ENCODE measurements around the gene EPHA5. TPM values are rescaled to one million over a fixed set of nuclear protein-coding genes. Genes with fewer than 3 reads are reported as not detected.

EPHA5 gene
- total RNA-seq, 1 experiment from 2014 or later: 0.04 TPM

DNA sequence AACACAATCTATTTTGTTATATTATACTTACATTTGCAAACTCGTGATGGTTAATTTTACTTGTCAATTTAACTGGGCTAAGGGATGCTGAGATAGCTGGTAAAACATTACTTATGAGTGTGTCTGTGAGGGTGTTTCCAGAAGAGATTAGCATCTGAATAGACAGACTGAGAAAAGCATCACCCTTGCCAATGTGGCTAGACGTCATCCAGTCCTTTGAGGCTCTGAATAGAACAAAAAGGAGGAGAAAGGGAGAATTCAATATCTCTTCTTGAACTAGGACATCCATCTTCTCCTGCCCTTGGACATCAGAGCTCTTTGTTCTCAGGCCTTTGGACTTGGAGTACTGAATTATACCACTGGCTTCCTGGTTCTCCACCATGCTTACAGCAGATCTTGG, 154.6 kb downstream of the EPHA5 start:
- ATAC-seq (peak; percentile 36; the same call in 1 of the 2 replicates), DNase-seq (ENCODE audit: low spot score) (no peak)
- ChIA-PET CTCF (no interaction called here), POLR2A (no interaction called here)
- H3K27ac Mint-ChIP-seq: no peak overlapping the region
- peaks cover 5% of the 10 kb centered on the region; the same call in 1 of the 2 replicates for H3K36me3 Mint-ChIP-seq
- no peak overlapping the region for H3K4me3 Mint-ChIP-seq
- H3K4me1 Mint-ChIP-seq: peaks cover 21% of the 10 kb centered on the region
- H3K27me3 Mint-ChIP-seq (ENCODE audit: low read depth): no peaks in the 10 kb centered on the region
- H3K9me3 Mint-ChIP-seq: peaks cover 23% of the 10 kb centered on the region
- TF ChIP-seq, protein P1, sequence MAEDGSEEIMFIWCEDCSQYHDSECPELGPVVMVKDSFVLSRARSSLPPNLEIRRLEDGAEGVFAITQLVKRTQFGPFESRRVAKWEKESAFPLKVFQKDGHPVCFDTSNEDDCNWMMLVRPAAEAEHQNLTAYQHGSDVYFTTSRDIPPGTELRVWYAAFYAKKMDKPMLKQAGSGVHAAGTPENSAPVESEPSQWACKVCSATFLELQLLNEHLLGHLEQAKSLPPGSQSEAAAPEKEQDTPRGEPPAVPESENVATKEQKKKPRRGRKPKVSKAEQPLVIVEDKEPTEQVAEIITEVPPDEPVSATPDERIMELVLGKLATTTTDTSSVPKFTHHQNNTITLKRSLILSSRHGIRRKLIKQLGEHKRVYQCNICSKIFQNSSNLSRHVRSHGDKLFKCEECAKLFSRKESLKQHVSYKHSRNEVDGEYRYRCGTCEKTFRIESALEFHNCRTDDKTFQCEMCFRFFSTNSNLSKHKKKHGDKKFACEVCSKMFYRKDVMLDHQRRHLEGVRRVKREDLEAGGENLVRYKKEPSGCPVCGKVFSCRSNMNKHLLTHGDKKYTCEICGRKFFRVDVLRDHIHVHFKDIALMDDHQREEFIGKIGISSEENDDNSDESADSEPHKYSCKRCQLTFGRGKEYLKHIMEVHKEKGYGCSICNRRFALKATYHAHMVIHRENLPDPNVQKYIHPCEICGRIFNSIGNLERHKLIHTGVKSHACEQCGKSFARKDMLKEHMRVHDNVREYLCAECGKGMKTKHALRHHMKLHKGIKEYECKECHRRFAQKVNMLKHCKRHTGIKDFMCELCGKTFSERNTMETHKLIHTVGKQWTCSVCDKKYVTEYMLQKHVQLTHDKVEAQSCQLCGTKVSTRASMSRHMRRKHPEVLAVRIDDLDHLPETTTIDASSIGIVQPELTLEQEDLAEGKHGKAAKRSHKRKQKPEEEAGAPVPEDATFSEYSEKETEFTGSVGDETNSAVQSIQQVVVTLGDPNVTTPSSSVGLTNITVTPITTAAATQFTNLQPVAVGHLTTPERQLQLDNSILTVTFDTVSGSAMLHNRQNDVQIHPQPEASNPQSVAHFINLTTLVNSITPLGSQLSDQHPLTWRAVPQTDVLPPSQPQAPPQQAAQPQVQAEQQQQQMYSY (CRISPR knock-in tag; IDR thresholded peaks at IDR 0.05): no peak
- TF ChIP-seq, protein P2, sequence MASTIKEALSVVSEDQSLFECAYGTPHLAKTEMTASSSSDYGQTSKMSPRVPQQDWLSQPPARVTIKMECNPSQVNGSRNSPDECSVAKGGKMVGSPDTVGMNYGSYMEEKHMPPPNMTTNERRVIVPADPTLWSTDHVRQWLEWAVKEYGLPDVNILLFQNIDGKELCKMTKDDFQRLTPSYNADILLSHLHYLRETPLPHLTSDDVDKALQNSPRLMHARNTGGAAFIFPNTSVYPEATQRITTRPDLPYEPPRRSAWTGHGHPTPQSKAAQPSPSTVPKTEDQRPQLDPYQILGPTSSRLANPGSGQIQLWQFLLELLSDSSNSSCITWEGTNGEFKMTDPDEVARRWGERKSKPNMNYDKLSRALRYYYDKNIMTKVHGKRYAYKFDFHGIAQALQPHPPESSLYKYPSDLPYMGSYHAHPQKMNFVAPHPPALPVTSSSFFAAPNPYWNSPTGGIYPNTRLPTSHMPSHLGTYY (CRISPR knock-in tag; IDR thresholded peaks at IDR 0.05): no peak
- TF ChIP-seq, protein P3, sequence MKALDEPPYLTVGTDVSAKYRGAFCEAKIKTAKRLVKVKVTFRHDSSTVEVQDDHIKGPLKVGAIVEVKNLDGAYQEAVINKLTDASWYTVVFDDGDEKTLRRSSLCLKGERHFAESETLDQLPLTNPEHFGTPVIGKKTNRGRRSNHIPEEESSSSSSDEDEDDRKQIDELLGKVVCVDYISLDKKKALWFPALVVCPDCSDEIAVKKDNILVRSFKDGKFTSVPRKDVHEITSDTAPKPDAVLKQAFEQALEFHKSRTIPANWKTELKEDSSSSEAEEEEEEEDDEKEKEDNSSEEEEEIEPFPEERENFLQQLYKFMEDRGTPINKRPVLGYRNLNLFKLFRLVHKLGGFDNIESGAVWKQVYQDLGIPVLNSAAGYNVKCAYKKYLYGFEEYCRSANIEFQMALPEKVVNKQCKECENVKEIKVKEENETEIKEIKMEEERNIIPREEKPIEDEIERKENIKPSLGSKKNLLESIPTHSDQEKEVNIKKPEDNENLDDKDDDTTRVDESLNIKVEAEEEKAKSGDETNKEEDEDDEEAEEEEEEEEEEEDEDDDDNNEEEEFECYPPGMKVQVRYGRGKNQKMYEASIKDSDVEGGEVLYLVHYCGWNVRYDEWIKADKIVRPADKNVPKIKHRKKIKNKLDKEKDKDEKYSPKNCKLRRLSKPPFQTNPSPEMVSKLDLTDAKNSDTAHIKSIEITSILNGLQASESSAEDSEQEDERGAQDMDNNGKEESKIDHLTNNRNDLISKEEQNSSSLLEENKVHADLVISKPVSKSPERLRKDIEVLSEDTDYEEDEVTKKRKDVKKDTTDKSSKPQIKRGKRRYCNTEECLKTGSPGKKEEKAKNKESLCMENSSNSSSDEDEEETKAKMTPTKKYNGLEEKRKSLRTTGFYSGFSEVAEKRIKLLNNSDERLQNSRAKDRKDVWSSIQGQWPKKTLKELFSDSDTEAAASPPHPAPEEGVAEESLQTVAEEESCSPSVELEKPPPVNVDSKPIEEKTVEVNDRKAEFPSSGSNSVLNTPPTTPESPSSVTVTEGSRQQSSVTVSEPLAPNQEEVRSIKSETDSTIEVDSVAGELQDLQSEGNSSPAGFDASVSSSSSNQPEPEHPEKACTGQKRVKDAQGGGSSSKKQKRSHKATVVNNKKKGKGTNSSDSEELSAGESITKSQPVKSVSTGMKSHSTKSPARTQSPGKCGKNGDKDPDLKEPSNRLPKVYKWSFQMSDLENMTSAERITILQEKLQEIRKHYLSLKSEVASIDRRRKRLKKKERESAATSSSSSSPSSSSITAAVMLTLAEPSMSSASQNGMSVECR (CRISPR knock-in tag; IDR thresholded peaks at IDR 0.05; ENCODE audit: borderline replicate concordance): no peak
- TF ChIP-seq, protein P4, sequence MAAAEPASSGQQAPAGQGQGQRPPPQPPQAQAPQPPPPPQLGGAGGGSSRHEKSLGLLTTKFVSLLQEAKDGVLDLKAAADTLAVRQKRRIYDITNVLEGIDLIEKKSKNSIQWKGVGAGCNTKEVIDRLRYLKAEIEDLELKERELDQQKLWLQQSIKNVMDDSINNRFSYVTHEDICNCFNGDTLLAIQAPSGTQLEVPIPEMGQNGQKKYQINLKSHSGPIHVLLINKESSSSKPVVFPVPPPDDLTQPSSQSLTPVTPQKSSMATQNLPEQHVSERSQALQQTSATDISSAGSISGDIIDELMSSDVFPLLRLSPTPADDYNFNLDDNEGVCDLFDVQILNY (CRISPR knock-in tag; IDR thresholded peaks at IDR 0.05): no peak
- TF ChIP-seq, protein P5, sequence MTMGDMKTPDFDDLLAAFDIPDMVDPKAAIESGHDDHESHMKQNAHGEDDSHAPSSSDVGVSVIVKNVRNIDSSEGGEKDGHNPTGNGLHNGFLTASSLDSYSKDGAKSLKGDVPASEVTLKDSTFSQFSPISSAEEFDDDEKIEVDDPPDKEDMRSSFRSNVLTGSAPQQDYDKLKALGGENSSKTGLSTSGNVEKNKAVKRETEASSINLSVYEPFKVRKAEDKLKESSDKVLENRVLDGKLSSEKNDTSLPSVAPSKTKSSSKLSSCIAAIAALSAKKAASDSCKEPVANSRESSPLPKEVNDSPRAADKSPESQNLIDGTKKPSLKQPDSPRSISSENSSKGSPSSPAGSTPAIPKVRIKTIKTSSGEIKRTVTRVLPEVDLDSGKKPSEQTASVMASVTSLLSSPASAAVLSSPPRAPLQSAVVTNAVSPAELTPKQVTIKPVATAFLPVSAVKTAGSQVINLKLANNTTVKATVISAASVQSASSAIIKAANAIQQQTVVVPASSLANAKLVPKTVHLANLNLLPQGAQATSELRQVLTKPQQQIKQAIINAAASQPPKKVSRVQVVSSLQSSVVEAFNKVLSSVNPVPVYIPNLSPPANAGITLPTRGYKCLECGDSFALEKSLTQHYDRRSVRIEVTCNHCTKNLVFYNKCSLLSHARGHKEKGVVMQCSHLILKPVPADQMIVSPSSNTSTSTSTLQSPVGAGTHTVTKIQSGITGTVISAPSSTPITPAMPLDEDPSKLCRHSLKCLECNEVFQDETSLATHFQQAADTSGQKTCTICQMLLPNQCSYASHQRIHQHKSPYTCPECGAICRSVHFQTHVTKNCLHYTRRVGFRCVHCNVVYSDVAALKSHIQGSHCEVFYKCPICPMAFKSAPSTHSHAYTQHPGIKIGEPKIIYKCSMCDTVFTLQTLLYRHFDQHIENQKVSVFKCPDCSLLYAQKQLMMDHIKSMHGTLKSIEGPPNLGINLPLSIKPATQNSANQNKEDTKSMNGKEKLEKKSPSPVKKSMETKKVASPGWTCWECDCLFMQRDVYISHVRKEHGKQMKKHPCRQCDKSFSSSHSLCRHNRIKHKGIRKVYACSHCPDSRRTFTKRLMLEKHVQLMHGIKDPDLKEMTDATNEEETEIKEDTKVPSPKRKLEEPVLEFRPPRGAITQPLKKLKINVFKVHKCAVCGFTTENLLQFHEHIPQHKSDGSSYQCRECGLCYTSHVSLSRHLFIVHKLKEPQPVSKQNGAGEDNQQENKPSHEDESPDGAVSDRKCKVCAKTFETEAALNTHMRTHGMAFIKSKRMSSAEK (CRISPR knock-in tag; IDR thresholded peaks at IDR 0.05; ENCODE audit: borderline replicate concordance): no peak
- TF ChIP-seq NR3C1 (CRISPR knock-in tag; conservative IDR thresholded peaks at IDR 0.05; ENCODE audit: low read depth) (no peak), NFYB (CRISPR knock-in tag; conservative IDR thresholded peaks at IDR 0.05; ENCODE audit: low read depth) (no peak), NR2C2 (CRISPR knock-in tag; IDR thresholded peaks at IDR 0.05) (no peak), ZNF423 (CRISPR knock-in tag; IDR thresholded peaks at IDR 0.05) (no peak), ZNF121 (CRISPR knock-in tag; IDR thresholded peaks at IDR 0.05) (no peak), ZNF138 (CRISPR knock-in tag; conservative IDR thresholded peaks at IDR 0.05) (no peak), FOXP1 (CRISPR knock-in tag; IDR thresholded peaks at IDR 0.05; ENCODE audit: borderline replicate concordance) (no peak), CREM (CRISPR knock-in tag; IDR thresholded peaks at IDR 0.05) (no peak), NFE2L1 (CRISPR knock-in tag; IDR thresholded peaks at IDR 0.05) (no peak)
- TF ChIP-seq, protein P6, sequence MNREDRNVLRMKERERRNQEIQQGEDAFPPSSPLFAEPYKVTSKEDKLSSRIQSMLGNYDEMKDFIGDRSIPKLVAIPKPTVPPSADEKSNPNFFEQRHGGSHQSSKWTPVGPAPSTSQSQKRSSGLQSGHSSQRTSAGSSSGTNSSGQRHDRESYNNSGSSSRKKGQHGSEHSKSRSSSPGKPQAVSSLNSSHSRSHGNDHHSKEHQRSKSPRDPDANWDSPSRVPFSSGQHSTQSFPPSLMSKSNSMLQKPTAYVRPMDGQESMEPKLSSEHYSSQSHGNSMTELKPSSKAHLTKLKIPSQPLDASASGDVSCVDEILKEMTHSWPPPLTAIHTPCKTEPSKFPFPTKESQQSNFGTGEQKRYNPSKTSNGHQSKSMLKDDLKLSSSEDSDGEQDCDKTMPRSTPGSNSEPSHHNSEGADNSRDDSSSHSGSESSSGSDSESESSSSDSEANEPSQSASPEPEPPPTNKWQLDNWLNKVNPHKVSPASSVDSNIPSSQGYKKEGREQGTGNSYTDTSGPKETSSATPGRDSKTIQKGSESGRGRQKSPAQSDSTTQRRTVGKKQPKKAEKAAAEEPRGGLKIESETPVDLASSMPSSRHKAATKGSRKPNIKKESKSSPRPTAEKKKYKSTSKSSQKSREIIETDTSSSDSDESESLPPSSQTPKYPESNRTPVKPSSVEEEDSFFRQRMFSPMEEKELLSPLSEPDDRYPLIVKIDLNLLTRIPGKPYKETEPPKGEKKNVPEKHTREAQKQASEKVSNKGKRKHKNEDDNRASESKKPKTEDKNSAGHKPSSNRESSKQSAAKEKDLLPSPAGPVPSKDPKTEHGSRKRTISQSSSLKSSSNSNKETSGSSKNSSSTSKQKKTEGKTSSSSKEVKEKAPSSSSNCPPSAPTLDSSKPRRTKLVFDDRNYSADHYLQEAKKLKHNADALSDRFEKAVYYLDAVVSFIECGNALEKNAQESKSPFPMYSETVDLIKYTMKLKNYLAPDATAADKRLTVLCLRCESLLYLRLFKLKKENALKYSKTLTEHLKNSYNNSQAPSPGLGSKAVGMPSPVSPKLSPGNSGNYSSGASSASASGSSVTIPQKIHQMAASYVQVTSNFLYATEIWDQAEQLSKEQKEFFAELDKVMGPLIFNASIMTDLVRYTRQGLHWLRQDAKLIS (CRISPR knock-in tag; IDR thresholded peaks at IDR 0.05; ENCODE audit: borderline replicate concordance): no peak
- TF ChIP-seq, protein P7, sequence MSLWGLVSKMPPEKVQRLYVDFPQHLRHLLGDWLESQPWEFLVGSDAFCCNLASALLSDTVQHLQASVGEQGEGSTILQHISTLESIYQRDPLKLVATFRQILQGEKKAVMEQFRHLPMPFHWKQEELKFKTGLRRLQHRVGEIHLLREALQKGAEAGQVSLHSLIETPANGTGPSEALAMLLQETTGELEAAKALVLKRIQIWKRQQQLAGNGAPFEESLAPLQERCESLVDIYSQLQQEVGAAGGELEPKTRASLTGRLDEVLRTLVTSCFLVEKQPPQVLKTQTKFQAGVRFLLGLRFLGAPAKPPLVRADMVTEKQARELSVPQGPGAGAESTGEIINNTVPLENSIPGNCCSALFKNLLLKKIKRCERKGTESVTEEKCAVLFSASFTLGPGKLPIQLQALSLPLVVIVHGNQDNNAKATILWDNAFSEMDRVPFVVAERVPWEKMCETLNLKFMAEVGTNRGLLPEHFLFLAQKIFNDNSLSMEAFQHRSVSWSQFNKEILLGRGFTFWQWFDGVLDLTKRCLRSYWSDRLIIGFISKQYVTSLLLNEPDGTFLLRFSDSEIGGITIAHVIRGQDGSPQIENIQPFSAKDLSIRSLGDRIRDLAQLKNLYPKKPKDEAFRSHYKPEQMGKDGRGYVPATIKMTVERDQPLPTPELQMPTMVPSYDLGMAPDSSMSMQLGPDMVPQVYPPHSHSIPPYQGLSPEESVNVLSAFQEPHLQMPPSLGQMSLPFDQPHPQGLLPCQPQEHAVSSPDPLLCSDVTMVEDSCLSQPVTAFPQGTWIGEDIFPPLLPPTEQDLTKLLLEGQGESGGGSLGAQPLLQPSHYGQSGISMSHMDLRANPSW (CRISPR knock-in tag; conservative IDR thresholded peaks at IDR 0.05; ENCODE audit: low read depth): no peak

All from WTC11 (cell line).